CD4-positive, alpha-beta T cell treated with Interleukin-4 for 4 hours (primary cell): ENCODE data around the gene SNAP29.
A peak's percentile ranks its signal among the peaks of the same experiment; 100 is the strongest.
"Not testable (repeated sequence)": the region's sequence is repeated elsewhere in the genome, so short reads cannot be mapped to it uniquely, and the experiment has no call there.

Source experiments
- DNase-seq: peaks from one replicate; pipeline ENCODE4 v3.0.0-alpha.2; 2020

SNAP29 gene

GRCh38 chr22:20867179-20868024 lies 8.6 kb downstream of the SNAP29 start:
- DNase-seq: peak; percentile 5

DNA sequence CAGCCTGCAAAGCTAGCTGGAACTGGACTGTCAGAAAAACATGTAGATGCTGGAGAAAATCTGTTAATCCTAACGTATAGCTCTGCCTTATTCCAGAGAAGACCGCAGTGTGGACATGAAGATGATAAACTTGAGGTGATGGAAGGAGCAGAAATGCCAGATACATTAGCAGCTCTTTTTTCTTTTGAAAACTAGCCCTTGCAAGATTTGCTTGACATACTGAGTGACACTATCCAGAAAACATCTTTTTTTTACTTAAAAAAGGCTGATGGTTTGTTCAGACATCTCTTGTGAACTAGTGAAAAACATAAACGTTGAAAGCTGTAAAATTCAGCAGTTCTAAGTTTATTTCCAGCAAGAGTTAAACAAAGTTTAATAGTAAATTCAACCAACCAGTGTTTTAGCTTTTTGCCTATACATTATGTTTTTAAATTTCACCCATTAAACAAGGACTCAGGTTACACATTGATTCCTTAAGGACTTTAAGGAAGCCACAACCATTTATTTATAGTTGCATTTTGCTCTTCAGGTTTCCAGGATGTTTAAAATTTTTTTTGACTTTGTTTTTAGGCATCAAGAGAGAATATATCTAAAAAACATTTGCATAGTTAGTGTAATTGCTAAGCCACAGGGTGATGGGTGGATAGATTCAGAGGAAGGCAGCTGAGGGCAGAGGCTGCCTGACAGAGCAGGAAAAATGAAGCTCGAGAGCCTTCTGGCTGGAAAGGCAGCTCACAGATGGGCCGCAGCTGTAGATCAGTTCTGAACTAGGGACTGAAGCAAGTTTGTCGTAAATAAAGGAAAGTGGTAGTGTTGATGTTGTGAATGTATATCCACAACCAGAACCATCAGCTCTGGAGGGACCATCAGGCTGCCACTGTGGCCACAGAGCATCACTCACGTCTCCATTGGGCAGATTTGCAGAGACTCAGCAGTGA lies 9.5 kb downstream of the SNAP29 start:
- DNase-seq: no peak

DNA sequence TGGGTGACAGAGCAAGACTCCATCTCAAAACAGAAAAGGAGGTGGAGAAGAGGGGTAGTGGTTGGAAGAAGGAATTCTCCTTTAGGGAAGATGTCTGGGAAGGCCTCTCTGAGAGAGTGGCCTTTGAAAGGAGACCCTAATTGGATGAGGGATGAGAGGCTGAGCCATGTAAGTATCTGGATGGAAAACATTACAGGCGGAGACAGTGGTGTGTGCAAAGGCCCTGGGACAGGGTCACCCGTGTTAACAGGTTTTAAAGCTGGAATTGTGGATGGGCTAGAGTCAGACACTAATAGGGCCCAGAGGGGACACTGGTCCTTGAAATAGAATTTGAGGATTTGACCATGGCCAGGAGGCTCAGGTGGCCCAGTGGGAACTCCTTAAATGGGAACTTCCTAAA lies 10.4 kb downstream of the SNAP29 start:
- no peak for DNase-seq

GRCh38 chr22:20873214-20873613 lies 14.4 kb downstream of the SNAP29 start:
- DNase-seq: no peak

GRCh38 chr22:20875296-20875695 lies 16.5 kb downstream of the SNAP29 start:
- no peak for DNase-seq

DNA sequence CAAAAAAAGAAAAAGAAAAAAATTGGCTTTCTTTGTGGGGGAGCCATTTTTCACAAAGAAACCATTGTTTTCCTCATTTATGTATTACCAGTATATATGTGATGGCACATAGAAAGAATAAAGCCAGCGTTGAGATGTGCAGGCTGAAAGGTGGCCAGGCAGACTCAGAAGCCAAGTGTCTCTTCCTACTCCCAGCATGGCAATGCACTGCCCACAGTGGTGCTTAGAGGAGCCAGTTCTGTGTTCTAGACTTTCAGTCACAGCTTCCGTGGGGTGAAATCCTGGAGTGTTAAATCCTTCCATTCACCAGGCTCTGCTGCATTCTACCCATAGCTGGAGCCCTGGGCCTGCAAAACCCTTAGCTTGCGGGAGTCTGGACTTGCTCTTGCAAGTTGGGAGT lies 18.9 kb downstream of the SNAP29 start:
- DNase-seq: no peak

DNA sequence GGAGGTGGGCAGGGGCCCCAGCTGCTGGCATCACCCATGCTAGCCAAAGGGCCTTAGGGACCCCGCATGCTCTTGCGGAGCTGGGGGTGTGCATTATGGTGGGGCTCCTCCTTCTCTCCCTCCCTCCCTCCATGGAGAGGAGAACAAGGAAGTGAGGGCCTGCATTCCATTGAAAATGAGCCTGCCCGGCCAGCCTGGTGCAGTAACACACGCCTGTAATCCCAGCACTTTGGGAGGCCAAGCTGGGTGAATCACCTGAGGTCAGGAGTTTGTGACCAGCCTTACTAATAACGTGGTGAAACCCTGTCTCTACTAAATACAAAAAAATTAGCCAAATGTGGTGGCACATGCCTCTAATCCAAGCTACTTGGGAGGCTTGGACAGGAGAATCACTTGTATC lies 22.4 kb downstream of the SNAP29 start:
- no peak for DNase-seq

DNA sequence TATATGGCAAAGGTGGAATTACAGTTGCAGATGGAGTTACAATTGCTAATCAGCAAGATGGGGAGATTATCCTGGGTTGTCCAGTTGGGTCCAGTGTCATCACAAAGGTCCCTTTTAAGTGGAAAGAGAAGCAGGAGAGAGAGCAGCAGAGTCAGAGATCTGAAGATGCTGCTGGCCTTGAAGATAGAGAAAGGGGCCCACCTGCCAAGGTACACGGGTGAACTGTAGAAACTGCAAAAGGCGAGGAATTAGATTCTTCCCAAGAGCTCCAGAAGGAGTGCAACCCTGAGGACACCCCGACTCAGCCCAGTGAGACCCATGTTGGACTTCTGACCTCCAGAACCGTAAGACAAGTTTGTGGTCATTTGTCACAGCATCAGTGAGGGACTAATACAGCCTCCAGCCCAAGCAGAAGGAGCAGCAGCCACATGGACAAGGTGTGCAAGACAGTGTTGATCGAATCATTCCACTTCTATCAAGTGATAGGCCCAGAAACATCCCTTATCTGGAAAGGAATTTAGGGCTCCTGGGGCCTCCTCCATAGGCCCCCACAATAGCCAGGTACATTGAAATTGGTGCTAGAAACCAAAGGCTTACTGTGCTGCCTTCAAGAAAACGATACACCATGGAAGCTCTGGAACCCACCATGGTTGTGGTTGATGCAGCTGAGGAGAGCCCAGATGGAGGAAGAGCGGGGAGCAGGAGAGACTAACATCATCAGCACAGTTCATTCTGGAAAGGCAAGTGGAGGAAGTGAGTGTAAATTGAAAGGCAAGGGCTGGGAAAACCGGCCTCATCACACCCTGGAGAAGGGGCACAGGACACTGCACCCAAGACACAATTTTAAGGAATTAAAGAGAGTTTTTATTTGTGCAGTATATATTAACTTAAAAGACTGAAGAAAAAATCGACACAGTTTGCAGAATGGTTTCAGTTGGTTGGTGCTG lies 23.3 kb downstream of the SNAP29 start:
- DNase-seq: no peak

- DNase-seq: no peak
These were observed 24.0 kb downstream of the SNAP29 start for GRCh38 chr22:20882855-20883254.

DNA sequence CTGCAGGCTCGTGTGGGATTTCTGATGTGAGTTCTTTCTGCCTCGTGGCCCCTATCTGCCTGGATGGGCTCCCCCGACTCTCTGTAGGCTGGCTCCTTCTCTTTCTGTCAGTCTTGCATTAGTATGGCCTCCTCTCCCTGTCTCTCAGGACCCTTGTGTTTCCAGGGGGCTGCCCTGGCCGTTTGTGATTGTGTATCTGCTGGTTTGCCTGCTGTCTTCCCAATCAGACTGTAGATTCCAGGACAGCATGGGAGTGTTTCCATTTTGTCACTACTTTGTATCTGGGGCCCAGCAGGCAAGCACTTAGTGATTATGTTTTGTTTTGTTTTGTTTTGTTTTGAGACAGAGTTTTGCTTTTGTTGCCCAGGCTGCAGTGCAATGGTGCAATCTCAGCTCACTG lies 25.6 kb downstream of the SNAP29 start:
- DNase-seq: no peak

GRCh38 chr22:20885017-20885556 lies 26.3 kb downstream of the SNAP29 start:
- no peak for DNase-seq

GRCh38 chr22:20885557-20886323 lies 26.9 kb downstream of the SNAP29 start:
- DNase-seq: peak; percentile 12

- DNase-seq: no peak
These were observed 28.6 kb downstream of the SNAP29 start for GRCh38 chr22:20887375-20887774.

GRCh38 chr22:20889025-20889704 lies 30.4 kb downstream of the SNAP29 start:
- no peak for DNase-seq

DNA sequence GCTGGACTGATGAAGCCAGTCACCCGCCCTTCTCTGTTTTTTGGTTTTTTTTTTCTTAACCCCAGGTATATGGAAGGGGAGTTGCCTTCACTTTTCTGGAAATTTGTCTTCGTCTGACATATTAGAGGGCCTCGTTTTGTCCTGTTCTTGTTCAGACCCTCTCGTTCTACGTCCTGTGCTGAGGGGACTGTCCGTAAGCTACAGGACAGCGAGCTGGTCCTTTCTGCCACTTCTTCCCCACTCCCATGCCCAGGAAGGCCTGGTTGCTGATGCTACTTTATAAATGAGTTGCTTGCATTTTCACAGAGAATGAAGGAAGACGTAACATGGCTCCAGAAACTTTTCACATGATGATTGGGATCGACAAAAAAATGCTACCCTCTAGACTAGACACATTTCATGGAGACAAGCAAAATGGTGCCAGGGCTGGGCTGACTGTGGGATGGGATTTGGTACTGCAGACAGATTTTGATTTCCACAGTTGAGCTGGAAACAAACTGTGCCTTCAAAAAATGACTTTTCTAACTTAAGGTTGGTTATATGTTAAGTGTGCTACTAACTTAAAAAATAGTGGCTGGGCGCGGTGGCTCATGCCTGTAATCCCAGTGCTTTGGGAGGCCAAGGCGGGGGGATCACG lies 31.2 kb downstream of the SNAP29 start:
- DNase-seq: no peak

GRCh38 chr22:20890975-20891374 lies 32.2 kb downstream of the SNAP29 start:
- DNase-seq: no peak

GRCh38 chr22:20897737-20898136 lies 38.9 kb downstream of the SNAP29 start:
- not testable (repeated sequence) for DNase-seq

DNA sequence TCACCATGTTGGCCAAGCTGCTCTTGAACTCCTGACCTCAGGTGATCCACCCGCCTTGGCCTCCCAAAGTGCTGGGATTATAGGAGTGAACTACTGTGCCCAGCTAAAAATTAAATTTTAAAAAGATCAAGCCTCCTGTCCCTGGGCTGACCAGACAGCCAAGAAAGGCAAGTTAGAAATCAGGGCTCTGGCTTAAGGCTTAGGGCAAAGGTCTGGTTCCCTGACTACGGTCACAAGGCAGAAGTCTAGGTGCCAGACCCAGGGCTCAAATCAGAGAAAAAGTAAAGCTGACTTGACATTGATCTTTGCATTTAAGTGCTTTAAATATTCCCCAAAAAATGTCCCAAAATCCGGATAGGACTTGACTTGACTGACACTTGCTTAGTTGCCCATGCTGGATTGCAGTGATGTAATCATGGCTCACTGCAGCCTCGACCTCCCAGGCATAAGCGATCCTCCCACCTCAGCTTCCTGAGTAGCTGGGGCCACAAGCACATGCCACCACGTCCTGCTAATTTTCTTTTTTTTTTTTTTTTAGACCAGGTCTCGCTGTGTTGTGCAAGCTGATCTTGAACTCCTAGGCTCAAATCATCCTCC lies 41.1 kb downstream of the SNAP29 start:
- no peak for DNase-seq

DNA sequence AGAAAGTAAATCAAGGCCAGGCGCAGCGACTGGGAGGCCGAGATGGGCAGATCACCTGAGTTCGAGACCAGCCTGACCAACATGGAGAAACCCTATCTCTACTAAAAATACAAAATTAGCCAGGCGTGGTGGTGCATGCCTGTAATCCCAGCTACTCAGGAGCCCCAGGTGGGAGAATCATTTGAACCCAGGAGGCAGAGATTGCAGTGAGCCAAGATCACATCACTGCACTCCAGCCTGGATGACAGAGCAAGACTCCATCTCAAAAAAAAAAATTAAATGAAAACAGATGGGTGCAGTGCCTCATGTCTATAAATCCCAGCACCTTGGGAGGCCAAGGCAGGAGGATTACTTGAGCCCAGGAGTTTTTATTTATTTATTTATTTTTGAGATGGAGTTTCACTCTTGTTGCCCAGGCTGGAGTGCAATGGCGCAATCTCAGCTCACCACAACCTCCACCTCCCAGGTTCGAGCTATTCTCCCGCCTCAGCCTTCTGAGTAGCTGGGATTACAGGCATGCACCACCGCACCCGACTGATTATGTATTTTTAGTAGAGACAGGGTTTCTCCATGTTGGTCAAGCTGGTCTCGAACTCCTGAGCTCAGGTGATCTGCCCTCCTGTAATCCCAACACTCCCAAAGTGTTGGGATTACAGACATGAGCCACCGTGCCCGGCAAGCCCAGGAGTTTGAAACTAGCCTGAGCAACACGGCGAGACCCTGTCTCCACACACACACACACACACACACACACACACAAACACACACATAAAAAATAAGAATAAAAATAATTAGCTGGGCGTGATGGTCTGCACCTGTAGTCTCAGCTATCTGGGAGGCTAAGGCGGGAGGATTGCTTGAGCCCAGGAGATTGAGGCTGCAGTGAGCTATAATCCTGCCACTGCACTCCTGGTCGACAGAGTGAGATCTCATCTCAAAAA lies 42.6 kb downstream of the SNAP29 start:
- not testable (repeated sequence) for DNase-seq
